ENCODE data around the gene TFAP2B.

GRCh38 chr6:50840112-50840810 is 21.6 kb downstream of the TFAP2B start:
- TF ChIP-seq CTCF (IDR thresholded peaks at IDR 0.05): no peak
- no peak for TF ChIP-seq ZFX (IDR thresholded peaks at IDR 0.05; ENCODE audit: borderline replicate concordance)
